Measurements from ENCODE around the gene DEAF1.

DNA sequence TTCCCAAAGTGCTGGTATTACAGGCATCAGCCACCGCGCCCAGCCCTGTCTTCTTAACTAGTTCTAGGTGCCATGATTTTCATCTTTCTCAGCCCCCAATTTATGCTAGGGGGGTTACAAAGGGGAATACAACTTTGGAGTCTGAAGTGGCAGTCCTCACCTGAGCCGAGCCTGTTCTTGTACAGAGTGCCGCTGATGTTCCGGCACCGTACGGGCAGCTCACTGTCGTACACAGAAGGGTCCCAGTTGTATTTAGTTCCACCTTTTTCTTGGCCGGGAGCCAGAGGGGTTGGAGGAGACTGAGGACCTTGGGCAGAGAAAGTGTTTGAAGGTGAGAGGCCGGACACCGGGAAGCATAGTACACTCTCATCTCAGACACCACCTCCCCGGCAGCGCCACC is 7.3 kb downstream of the DEAF1 start:
- TF ChIP-seq CTCF (conservative IDR thresholded peaks at IDR 0.05; ENCODE audit: low read length) (no peak), EZH2phosphoT487 (IDR thresholded peaks at IDR 0.05; ENCODE audit: borderline replicate concordance) (no peak)
